ENCODE measurements around the gene KCNJ11.

GRCh38 chr11:17406818-17407149 is 18.3 kb upstream of the KCNJ11 start:
- TF ChIP-seq CTCF (conservative IDR thresholded peaks at IDR 0.05) (no peak), ZFX (IDR thresholded peaks at IDR 0.05) (no peak)

Measured in C4-2B (cell line).